SK-N-MC (cell line): ENCODE measurements around the gene ZDHHC11.
"Not testable (repeated sequence)": the region's sequence is repeated elsewhere in the genome, so short reads cannot be mapped to it uniquely, and the experiment has no call there.

Experiments
- DNase-seq: peaks from one replicate; pipeline ENCODE4 v3.0.0-alpha.2; 2011; ENCODE audit warnings: low read depth, low spot score
- H3K27ac ChIP-seq: fragments of 200-600 bp; sonication (generic); 2 replicates; pipeline ENCODE4 v1.5.1; 2016; ENCODE audit warnings: mixed run types
- H3K36me3 ChIP-seq: fragments of 200-600 bp; sonication (generic); 2 replicates; pipeline ENCODE4 v1.6.1; 2017; ENCODE audit warnings: antibody characterized with exemption, low read length, mixed read lengths; ENCODE audit not compliant: insufficient read depth
- H3K4me3 ChIP-seq: fragments of 200-600 bp; sonication (generic); 2 replicates; pipeline ENCODE4 v1.5.1; 2016
- H3K9ac ChIP-seq: fragments of 200-600 bp; sonication (generic); 2 replicates; pipeline ENCODE4 v1.8.0; 2017; ENCODE audit warnings: mixed run types, mixed read lengths; ENCODE audit not compliant: insufficient read length
- H3K9me3 ChIP-seq: fragments of 200-600 bp; sonication (generic); 2 replicates; pipeline ENCODE4 v1.6.1; 2017; ENCODE audit warnings: low read depth, mild to moderate bottlenecking, antibody characterized with exemption, low read length, moderate library complexity, mixed read lengths
- EZH2 ChIP-seq: fragments of 200-600 bp; sonication (generic); IDR thresholded peaks from one replicate; pipeline ENCODE4 v1.6.1; 2017; ENCODE audit warnings: antibody characterized with exemption
- FOXP2 ChIP-seq: optimal IDR thresholded peaks from 2 replicates; pipeline ENCODE3; 2011; ENCODE audit warnings: mild to moderate bottlenecking, moderate library complexity; ENCODE audit not compliant: insufficient read depth; ENCODE audit errors: extremely low read length, control extremely low read depth
- POLR2AphosphoS5 ChIP-seq: IDR thresholded peaks from 2 replicates; pipeline ENCODE4 v1.6.1; 2012; ENCODE audit warnings: mild to moderate bottlenecking, low read depth, low read length, borderline replicate concordance

ZDHHC11 gene

GRCh38 chr5:787224-787856, 63.4 kb downstream of the ZDHHC11 start:
- H3K9me3 ChIP-seq, H3K36me3 ChIP-seq, H3K27ac ChIP-seq, H3K9ac ChIP-seq, DNase-seq, H3K4me3 ChIP-seq: not testable (repeated sequence)

- H3K27ac ChIP-seq, H3K9me3 ChIP-seq, H3K9ac ChIP-seq, DNase-seq, H3K36me3 ChIP-seq: not testable (repeated sequence)
- H3K4me3 ChIP-seq: peak overlapping the region; percentile 82
Measured at GRCh38 chr5:785181-785705, 65.5 kb downstream of the ZDHHC11 start.

GRCh38 chr5:784428-785177, 66.2 kb downstream of the ZDHHC11 start, which contains the start of gene ZDHHC11B:
Gene ZDHHC11B, minus strand, starts transcription at chr5:784729. Its CDS starts 17,810 bp downstream, at chr5:766919.
- DNase-seq: peak; percentile 2
- peak within 1 kb of the TSS; percentile 82 for H3K4me3 ChIP-seq
- H3K27ac ChIP-seq, H3K36me3 ChIP-seq, H3K9ac ChIP-seq, H3K9me3 ChIP-seq: not testable (repeated sequence)

- H3K36me3 ChIP-seq, H3K9me3 ChIP-seq, DNase-seq, H3K9ac ChIP-seq, H3K27ac ChIP-seq: not testable (repeated sequence)
- peak overlapping the region; percentile 77 for H3K4me3 ChIP-seq
Measured at GRCh38 chr5:783881-784427, 66.8 kb downstream of the ZDHHC11 start.

- DNase-seq, H3K9ac ChIP-seq, H3K9me3 ChIP-seq, H3K27ac ChIP-seq, H3K36me3 ChIP-seq: not testable (repeated sequence)
- peak overlapping the region; percentile 77 for H3K4me3 ChIP-seq
Measured at GRCh38 chr5:783049-783802, 67.6 kb downstream of the ZDHHC11 start.

GRCh38 chr5:782356-782755, 68.4 kb downstream of the ZDHHC11 start:
- not testable (repeated sequence) for H3K4me3 ChIP-seq, H3K9me3 ChIP-seq, H3K9ac ChIP-seq, H3K36me3 ChIP-seq, DNase-seq, H3K27ac ChIP-seq

- not testable (repeated sequence) for H3K36me3 ChIP-seq, H3K9ac ChIP-seq, H3K9me3 ChIP-seq, H3K27ac ChIP-seq, H3K4me3 ChIP-seq, DNase-seq
Measured at GRCh38 chr5:780571-780970, 70.2 kb downstream of the ZDHHC11 start.

GRCh38 chr5:778967-779366, 71.8 kb downstream of the ZDHHC11 start:
- not testable (repeated sequence) for H3K4me3 ChIP-seq, H3K36me3 ChIP-seq, H3K9me3 ChIP-seq, H3K27ac ChIP-seq, DNase-seq, H3K9ac ChIP-seq

GRCh38 chr5:778421-778820, 72.4 kb downstream of the ZDHHC11 start:
- not testable (repeated sequence) for H3K9me3 ChIP-seq, H3K36me3 ChIP-seq, DNase-seq, H3K9ac ChIP-seq, H3K27ac ChIP-seq, H3K4me3 ChIP-seq

GRCh38 chr5:777756-778161, 73.0 kb downstream of the ZDHHC11 start:
- Histone ChIP-seq H3K27ac (no peak overlapping the region), H3K36me3 (no peaks in the 10 kb centered on the region), H3K4me3 (no peak overlapping the region), H3K9me3 (no peaks in the 10 kb centered on the region), H3K9ac (no peak overlapping the region)
- DNase-seq: no peak
- TF ChIP-seq POLR2AphosphoS5 (no peak), EZH2 (no peak), FOXP2 (no peak)
